NCI-H446 treated with DMSO at 0.1 percent for 48 hours (cell line): ENCODE results near the gene ADD1.
"Not testable (repeated sequence)": the region's sequence is repeated elsewhere in the genome, so short reads cannot be mapped to it uniquely, and the experiment has no call there.

ENCODE experiments used
- DNase-seq: peaks from one replicate; lab custom pipeline; 2025; lab: John Stamatoyannopoulos, UW

Gene ADD1

GRCh38 chr4:2934077-2934812, 90.6 kb downstream of the ADD1 start:
- DNase-seq = no peak

DNA sequence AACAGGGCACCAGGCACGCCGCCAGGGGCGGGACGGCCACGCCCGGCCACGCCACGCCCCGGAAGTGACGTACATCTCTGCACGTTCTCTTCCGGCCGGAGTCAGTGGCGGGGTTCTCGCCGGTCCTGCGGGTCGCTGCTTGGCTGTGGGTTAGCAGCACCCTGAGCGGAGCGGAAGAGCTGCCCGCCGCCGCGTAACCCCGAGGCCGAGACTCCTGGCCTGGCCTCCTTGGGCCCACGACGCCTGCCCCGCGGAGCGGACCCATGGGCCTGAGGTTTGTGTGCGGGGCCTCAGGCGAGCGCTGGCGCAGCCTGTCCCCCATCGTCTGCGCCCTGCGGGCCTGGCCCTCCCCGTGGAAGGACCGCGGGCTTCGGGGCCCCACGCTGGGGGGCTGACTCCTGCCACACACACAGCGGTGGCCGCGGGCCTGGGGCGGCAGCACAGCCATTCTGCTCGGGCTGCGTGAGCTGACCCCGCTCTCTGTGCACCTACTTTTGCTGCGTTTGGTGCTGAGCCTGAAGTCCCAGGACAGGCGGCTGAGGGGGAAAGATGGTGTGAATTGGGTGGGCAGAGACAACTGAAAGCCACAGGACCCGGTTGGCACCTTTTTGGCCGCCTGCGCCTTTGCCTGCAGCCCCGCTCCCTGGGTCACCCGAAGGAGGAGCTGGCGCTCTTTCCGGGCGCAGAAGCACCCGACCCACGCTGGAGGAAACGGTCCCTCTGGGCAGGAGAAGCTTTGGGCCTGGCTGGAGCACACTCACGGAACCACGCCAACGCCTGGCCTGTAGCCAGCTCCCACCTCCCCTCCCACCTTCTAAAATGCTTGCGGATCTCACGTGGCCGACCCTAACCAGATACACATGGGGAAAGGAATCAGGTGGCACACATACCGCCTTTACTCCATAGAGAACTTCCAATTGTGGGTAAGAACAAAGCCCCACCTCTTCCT, 91.4 kb downstream of the ADD1 start:
- DNase-seq = peak; percentile 53

DNA sequence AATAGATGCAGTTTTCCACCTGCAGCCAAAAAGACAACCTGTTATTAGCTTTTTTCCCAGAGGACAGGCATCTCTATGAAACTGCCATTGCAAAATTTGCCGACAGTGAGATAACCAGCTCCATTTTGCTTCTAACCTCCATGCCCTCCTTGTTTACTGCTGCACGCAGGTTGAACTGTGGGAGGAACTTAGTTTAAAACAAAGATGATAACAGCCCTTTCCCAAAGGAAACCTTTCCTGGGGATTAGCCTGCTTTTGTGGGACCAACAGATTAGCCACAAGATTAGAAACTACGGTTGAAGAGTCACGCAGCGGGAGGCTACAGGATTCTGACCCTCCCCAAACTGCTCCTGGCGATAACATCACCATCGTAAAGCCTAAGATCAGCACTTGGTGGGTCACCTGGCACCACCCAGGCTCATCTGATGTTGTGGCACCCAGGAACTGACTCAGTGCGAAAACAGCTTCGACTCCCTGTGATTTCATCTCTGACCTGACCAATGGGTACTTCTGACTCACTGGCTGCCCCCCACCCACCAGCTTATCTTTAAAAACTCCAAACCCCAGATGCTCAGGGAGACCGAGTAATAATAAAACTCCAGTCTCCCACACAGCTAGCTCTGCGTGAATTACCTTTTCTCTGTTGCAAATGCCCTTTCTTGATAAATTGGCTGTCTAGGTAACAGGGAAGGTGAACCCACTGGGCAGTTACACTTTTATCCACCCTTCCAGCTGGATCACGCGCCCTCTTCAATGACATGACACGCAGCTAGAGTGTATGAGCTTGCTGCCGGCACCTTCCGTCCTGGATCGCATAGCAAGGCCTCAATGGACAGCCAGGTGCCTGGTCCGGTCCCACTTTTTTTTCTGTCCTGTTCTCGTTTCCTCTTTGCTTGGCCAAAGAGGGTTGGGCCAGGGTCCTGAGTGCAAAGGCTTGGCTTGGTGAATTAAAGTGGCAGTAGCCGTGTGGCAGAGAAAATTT, 92.4 kb downstream of the ADD1 start:
- DNase-seq = no peak

DNA sequence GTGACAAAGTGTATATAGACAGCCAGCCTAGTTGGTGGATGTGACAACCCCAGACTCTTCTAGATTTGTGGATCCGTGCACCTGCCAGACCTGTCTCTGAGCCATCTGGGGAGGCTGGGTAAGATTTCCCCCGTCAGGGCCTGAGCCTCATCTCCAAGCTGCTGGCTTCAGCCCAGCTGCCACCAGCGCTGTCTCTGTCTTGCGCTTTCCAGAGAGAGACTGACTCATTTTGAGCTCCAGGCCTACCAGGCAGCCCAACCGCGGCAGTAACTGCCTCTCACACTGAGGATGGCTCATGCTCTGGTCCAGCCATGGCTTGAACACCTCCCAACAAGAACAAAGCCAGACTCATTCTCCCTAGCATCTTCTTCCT, 93.1 kb downstream of the ADD1 start:
- no peak for DNase-seq

DNA sequence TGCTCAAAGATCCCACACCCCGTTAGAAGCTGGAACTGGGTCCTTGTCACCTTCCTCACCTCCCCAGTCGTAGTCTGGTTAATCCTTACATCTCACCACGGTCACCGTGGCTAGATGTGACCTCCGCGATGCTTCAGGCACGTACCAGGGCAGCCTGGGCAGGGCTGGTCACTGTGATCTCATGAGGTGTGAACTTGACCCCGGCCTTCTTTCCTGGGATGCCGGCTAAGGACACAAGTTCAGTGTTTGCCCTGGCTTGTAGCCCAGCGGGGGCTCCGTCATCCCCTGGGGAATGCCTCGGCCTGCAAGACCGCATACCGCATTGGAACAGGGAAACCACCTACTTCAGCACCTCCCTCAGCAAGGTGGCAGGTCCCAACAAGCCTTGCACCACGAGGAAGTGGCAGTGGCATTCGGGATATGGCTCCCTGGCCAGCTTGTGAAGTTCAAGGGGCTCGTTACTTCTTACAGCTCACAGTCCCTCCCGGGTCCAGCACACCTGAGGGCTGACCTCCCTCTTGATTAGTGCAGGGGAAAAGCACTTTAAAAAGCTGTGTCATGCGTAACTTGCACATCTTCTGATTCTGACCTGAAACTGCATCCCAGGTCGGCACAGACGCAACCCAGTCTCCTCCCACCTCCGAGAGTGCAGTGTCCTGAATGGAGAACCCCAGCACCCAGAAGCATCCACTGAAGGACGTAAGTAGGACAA, 93.7 kb downstream of the ADD1 start:
- DNase-seq = no peak

DNA sequence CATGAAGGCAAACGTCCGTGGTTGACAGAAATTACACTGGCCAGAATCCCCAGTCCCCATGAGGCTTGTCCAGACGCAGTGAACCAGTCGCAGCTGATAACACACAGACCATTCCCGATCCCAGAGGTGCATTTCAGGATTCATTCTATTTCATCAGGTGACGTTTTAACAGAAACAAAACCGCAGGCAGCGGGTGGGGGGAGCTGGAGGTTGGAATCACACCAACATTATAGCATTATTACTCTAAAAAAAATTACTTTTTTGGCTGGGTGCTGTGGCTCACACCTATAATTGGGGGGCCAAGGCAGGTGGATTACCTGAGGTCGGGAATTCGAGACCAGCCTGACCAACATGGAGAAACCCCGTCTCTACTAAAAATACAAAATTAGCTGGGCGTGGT, 94.3 kb downstream of the ADD1 start:
- DNase-seq = no peak

- DNase-seq = not testable (repeated sequence)
Observed at GRCh38 chr4:2938411-2938810, 94.8 kb downstream of the ADD1 start.

DNA sequence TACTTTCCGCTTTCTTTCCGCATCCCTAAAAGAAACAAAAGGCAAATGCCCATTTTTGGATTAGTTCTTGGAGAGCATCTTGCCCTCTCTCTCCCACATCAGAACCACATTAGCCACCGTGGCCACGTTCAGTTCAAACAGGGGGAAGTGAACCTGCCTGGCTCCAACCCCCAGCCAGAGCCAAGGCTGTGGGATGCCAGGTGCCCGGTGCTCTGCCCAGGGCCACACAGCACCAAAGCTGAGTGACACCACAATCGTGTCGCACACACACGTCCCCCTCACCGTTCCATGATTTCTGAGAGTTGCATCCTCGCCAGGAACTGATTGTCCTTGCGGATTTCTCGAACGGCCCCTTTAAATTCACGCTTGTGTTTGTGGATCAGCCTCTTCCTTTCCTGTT, 95.3 kb downstream of the ADD1 start:
- DNase-seq = no peak

DNA sequence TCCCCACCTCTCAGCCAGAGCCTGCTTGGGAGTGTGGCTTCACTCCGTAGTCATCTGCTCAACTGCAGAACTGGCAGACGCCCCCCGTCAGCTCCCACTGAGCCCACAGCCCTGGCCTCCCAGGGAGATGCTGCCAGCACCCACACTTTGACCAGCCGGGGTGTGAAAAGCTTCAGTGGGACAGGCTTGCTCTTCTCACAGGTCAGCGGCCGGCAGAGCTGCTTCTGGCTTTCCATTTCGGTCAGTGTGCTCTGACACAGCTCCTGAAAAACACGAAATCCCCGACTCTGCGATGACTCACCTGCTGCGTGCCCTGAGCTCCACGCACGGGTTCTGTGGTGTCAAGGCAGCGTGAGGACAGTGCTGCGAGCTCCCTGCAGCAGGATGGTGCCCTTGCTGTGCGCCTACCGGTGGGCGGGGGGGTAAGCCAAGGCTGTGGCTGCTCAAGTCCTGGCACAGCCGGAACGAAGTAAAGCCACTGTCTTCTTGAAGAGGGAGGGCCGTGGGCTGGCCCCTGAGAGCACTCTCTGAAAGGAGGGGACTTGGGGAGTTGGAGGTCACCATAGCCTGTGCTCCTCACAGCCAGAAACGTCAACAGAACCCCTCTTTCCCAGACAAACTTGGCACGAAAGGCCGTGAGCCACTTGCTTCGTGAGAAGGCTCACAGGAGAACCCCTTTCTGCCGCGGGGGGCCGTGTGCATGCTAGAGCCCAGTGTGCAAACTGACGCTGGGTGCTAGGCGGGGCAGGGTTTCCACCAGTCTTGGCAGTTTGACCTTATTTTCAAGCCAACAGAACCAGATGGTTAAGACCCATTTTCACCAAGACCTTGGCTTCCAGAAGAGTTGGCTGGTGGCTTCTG, 96.0 kb downstream of the ADD1 start:
- DNase-seq = no peak

- DNase-seq = no peak
Observed at GRCh38 chr4:2940267-2941137, 96.9 kb downstream of the ADD1 start.

- DNase-seq = no peak
Observed at GRCh38 chr4:2941138-2942036, 97.7 kb downstream of the ADD1 start.

- DNase-seq = no peak
Observed at GRCh38 chr4:2942037-2942531, 98.4 kb downstream of the ADD1 start.

DNA sequence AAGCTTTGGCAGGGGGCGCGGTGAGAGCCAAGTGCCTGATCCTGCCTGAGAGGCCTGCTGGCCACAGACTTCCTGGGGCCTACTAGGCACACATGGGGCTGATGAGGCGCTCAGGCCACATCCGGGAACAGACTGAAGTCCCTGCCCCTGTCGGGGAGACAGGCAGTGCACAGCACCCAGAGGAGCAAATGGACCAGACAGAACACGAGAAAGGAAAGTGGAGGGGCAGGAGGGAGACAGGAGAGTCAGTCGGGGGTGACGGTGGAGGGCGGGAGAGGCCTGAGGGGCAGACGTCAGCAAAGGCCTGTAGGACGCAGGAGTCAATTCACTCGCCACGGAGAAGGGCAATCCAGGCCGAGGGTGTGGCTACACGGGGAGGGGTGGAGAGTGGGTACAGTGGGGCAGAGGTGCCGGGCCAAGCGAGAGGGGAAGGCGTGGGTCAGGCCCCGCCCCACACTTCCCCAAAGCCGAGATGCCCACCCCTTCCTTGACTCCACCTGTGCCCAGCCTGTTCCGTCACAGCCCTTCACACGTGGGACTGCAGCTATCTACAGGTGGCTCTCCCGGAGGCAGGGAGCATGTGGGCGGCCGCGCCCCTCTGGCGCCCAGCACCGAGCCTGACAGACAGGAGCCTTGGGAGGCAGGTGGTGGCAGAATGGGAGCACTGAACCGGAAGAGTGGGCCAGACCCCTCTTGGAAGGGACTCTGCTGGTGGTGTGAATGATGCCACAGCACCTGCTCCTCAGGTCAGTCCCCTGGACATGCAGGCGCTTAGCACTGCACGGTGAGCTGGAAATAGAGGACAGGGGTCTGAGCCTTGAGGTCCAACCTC, 99.1 kb downstream of the ADD1 start:
- DNase-seq = no peak

- no peak for DNase-seq
Observed at GRCh38 chr4:2943364-2944090, 99.9 kb downstream of the ADD1 start.

GRCh38 chr4:2944091-2944482, 100.4 kb downstream of the ADD1 start:
- DNase-seq = no peak
